Neural progenitor cell (in vitro differentiated cells): ENCODE measurements around the gene AUH. TPM values are rescaled to one million over a fixed set of nuclear protein-coding genes. Genes with fewer than 3 reads are reported as not detected.

Experiments used
- DNase-seq: peaks from one replicate; pipeline ENCODE4 v3.0.0-alpha.2; 2016; ENCODE audit warnings: low spot score
- H2AFZ ChIP-seq: fragments of 200-600 bp; sonication (generic); replicated peaks from 2 replicates; pipeline ENCODE4 v1.6.1; 2016; ENCODE audit warnings: antibody characterized with exemption
- H3F3A ChIP-seq: fragments of 200-600 bp; sonication (generic); 2 replicates; pipeline ENCODE4 v1.6.1; 2016; ENCODE audit warnings: antibody characterized with exemption, low read depth
- H3K27ac ChIP-seq: fragments of 200-600 bp; sonication (generic); 2 replicates; pipeline ENCODE4 v1.5.1; 2016; ENCODE audit warnings: mild to moderate bottlenecking
- H3K27me3 ChIP-seq: fragments of 200-600 bp; sonication (generic); 2 replicates; pipeline ENCODE4 v1.6.1; 2016; ENCODE audit warnings: mild to moderate bottlenecking, moderate library complexity
- H3K36me3 ChIP-seq: fragments of 200-600 bp; sonication (generic); 2 replicates; pipeline ENCODE4 v1.5.1; 2016
- H3K4me1 ChIP-seq: fragments of 200-600 bp; sonication (generic); 2 replicates; pipeline ENCODE4 v1.6.1; 2016; ENCODE audit warnings: mixed run types
- H3K4me2 ChIP-seq: fragments of 200-600 bp; sonication (generic); 2 replicates; pipeline ENCODE4 v1.6.1; 2016
- H3K4me3 ChIP-seq: fragments of 200-600 bp; sonication (generic); 2 replicates; pipeline ENCODE4 v1.5.1; 2016
- H3K79me2 ChIP-seq: fragments of 200-600 bp; sonication (generic); 2 replicates; pipeline ENCODE4 v1.6.1; 2016; ENCODE audit warnings: low read depth
- H3K9ac ChIP-seq: fragments of 200-600 bp; sonication (generic); 2 replicates; pipeline ENCODE4 v1.6.1; 2016
- H3K9me3 ChIP-seq: fragments of 200-600 bp; sonication (generic); 2 replicates; pipeline ENCODE4 v1.5.1; 2016; ENCODE audit warnings: low read depth
- H4K20me1 ChIP-seq: fragments of 200-600 bp; sonication (generic); 2 replicates; pipeline ENCODE4 v1.6.1; 2016; ENCODE audit warnings: low read depth
- H3K27ac Mint-ChIP-seq: 3 replicates; pipeline ENCODE4 v1.8.0; 2021; ENCODE audit warnings: mixed read lengths
- H3K27me3 Mint-ChIP-seq: 2 replicates; pipeline ENCODE4 v1.8.0; 2022; ENCODE audit warnings: low read depth, mild to moderate bottlenecking, inconsistent platforms, moderate library complexity, mixed read lengths; ENCODE audit not compliant: insufficient read depth
- H3K36me3 Mint-ChIP-seq: 3 replicates; pipeline ENCODE4 v1.8.0; 2021; ENCODE audit warnings: mixed read lengths
- H3K4me1 Mint-ChIP-seq: 3 replicates; pipeline ENCODE4 v1.8.0; 2021; ENCODE audit warnings: mixed read lengths
- H3K4me3 Mint-ChIP-seq: 3 replicates; pipeline ENCODE4 v1.8.0; 2021; ENCODE audit warnings: mild to moderate bottlenecking, moderate library complexity, mixed read lengths
- H3K9me3 Mint-ChIP-seq: 3 replicates; pipeline ENCODE4 v1.8.0; 2020; ENCODE audit warnings: mixed read lengths
- CTCF ChIP-seq: fragments of 200-600 bp; sonication (generic); IDR thresholded peaks from 2 replicates; pipeline ENCODE4 v1.5.1; 2017; ENCODE audit warnings: antibody characterized with exemption, mild to moderate bottlenecking
- EZH2 ChIP-seq: fragments of 200-600 bp; sonication (generic); IDR thresholded peaks from 2 replicates; pipeline ENCODE4 v1.6.1; 2017; ENCODE audit warnings: antibody characterized with exemption, mild to moderate bottlenecking, moderate library complexity
- EZH2phosphoT487 ChIP-seq: fragments of 200-600 bp; sonication (generic); IDR thresholded peaks from 2 replicates; pipeline ENCODE4 v1.6.1; 2017; ENCODE audit warnings: antibody characterized with exemption
- total RNA-seq: library from RNA; depleted of rRNA; stranded (reverse); fragments of >200 nt; gene quantifications from 2 replicates; pipeline ENCODE4 v1.2.3, GENCODE V29; 2015; ENCODE audit warnings: low replicate concordance

The AUH gene
- total RNA-seq, 1 donor from 2014 or later: 17.3 TPM

- no peaks in the 10 kb centered on the region for H3K36me3 ChIP-seq
- H3F3A ChIP-seq: no peaks in the 10 kb centered on the region
- H3K27me3 ChIP-seq: no peaks in the 10 kb centered on the region
- Mint-ChIP-seq H3K4me3 (no peak overlapping the region), H3K4me1 (peaks cover 7% of the 10 kb centered on the region), H3K9me3 (no peaks in the 10 kb centered on the region), H3K27ac (no peak overlapping the region), H3K36me3 (no peaks in the 10 kb centered on the region), H3K27me3 (peaks cover 6% of the 10 kb centered on the region)
- TF ChIP-seq CTCF (no peak), EZH2phosphoT487 (no peak), EZH2 (no peak)
- H3K79me2 ChIP-seq: no peaks in the 10 kb centered on the region
- H3K9ac ChIP-seq: no peak overlapping the region
- H3K9me3 ChIP-seq: no peaks in the 10 kb centered on the region
- no peaks in the 10 kb centered on the region for H4K20me1 ChIP-seq
- no peak overlapping the region for H3K27ac ChIP-seq
- DNase-seq: no peak
- no peak overlapping the region for H3K4me2 ChIP-seq
- H2AFZ ChIP-seq: no peak overlapping the region
- H3K4me1 ChIP-seq: no peaks in the 10 kb centered on the region
- no peak overlapping the region for H3K4me3 ChIP-seq
Measured at GRCh38 chr9:91181541-91181940, 180.2 kb downstream of the AUH start.

- Mint-ChIP-seq H3K9me3 (no peaks in the 10 kb centered on the region), H3K27me3 (peaks cover 6% of the 10 kb centered on the region), H3K27ac (no peak overlapping the region), H3K4me1 (peaks cover 7% of the 10 kb centered on the region), H3K4me3 (no peak overlapping the region), H3K36me3 (no peaks in the 10 kb centered on the region)
- Histone ChIP-seq H3K9me3 (no peaks in the 10 kb centered on the region), H3K4me3 (no peak overlapping the region), H3K36me3 (no peaks in the 10 kb centered on the region), H3K79me2 (no peaks in the 10 kb centered on the region), H3K9ac (no peak overlapping the region), H3K27ac (no peak overlapping the region), H2AFZ (no peak overlapping the region), H4K20me1 (no peaks in the 10 kb centered on the region), H3K4me1 (no peaks in the 10 kb centered on the region), H3K27me3 (no peaks in the 10 kb centered on the region), H3K4me2 (no peak overlapping the region), H3F3A (no peaks in the 10 kb centered on the region)
- DNase-seq: no peak
- TF ChIP-seq CTCF (no peak), EZH2phosphoT487 (no peak), EZH2 (no peak)
Measured at GRCh38 chr9:91180930-91181268, 180.8 kb downstream of the AUH start.

GRCh38 chr9:91180240-91180929 lies 181.3 kb downstream of the AUH start:
- Histone ChIP-seq H2AFZ (no peak overlapping the region), H3K9ac (no peak overlapping the region), H3K4me3 (no peak overlapping the region), H3K36me3 (no peaks in the 10 kb centered on the region), H3K27me3 (no peaks in the 10 kb centered on the region), H3K79me2 (no peaks in the 10 kb centered on the region), H3K4me2 (no peak overlapping the region), H3K4me1 (no peaks in the 10 kb centered on the region), H3K9me3 (no peaks in the 10 kb centered on the region), H3F3A (no peaks in the 10 kb centered on the region), H4K20me1 (no peaks in the 10 kb centered on the region), H3K27ac (no peak overlapping the region)
- Mint-ChIP-seq H3K4me3 (no peak overlapping the region), H3K9me3 (no peaks in the 10 kb centered on the region), H3K27ac (no peak overlapping the region), H3K27me3 (peaks cover 6% of the 10 kb centered on the region), H3K4me1 (peaks cover 7% of the 10 kb centered on the region), H3K36me3 (no peaks in the 10 kb centered on the region)
- DNase-seq: no peak
- no peak for TF ChIP-seq CTCF
- no peak for TF ChIP-seq EZH2
- no peak for TF ChIP-seq EZH2phosphoT487
